Esophagus muscularis mucosa (tissue), 3 donors: Measurements from ENCODE around the gene LRRC37A3.
"Not testable (repeated sequence)": the region's sequence is repeated elsewhere in the genome, so short reads cannot be mapped to it uniquely, and the experiment has no call there.

Experiments used
- CTCF ChIP-seq, 3 experiments: fragments of 200-600 bp in 2 of 3; fragments of 450-650 bp in 1 of 3; sonication (generic) in 2 of 3; IDR thresholded peaks; one replicate each; pipeline ENCODE4 v1.5.1; 2017 to 2019; ENCODE audit warnings: antibody characterized with exemption in 3 of 3, mild to moderate bottlenecking in 2 of 3, moderate library complexity in 1 of 3
- POLR2A ChIP-seq: fragments of 450-650 bp; IDR thresholded peaks from one replicate; pipeline ENCODE4 v1.6.1; 2017; ENCODE audit warnings: antibody characterized with exemption, moderate library complexity, mild to moderate bottlenecking, low read depth
- POLR2AphosphoS5 ChIP-seq, 2 donors: sonication (generic); formaldehyde crosslinking; IDR thresholded peaks; one replicate each; pipeline ENCODE4 v1.6.1; 2017; ENCODE audit warnings: antibody characterized with exemption in 2 of 2

GRCh38 chr17:64874210-64874609, 45.1 kb downstream of the LRRC37A3 start:
- not testable (repeated sequence) for TF ChIP-seq CTCF (IDR thresholded peaks at IDR 0.05); POLR2A; POLR2AphosphoS5 (IDR thresholded peaks at IDR 0.05)
